CD4-positive, alpha-beta T cell treated with Interleukin-15 for 4 hours (primary cell): ENCODE measurements around the gene MELTF.
A peak's percentile ranks its signal among the peaks of the same experiment; 100 is the strongest.

Experiments
- DNase-seq: peaks from one replicate; pipeline ENCODE4 v3.0.0-alpha.2; 2020; ENCODE audit warnings: low spot score

The MELTF gene

DNA sequence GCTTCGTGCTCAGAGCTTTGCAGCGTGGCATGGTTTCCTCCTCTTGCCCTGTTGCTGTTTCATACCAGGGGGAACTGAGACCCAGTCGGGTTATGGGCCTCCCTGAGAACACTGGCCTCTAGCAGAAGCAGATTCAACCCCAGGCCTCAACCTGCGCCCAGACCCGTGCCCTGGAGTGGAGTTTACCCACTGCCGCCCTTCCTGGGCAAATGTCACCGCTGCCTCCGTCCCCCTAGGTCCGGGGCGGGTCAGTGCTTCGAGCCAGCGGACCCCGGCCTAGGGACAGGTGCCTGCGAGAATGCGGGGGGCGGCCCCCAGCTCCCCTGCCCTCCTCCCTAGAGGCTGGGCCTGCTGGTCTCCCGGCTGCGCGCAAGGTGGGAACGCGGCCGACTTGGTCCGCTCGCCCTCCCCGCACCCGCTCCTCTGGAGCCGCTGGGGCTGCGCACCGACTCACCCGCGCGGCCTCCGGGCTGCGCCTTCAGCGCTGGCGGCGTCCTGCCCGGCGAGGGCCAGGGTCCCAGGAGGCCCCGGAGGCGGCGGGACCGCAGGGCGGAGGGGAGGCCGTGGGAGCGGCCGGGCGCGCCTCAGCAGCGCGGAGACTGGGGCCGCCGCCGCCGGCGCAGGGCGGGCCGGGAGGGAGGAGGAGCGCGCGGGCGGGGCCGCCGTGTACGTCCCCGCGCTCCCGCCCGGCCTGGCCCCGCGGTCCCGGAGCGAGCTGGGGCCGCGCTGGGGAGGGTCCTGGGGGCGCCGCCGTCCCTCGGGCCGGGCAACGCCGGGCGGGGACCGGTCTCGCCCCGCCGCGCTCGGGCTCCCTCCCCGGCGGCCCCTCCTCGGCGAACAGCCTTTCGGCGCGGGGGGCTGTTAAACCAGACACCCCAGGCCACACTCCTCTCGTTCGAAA is 61.1 kb downstream of the MELTF start, which contains the start of gene PIGZ:
Gene PIGZ (minus strand): TSS at position 601 of the 901 bp plus-strand sequence. CDS start 16,802 bp downstream, outside the sequence.
- peak; percentile 13 for DNase-seq

- no peak for DNase-seq
Measured at GRCh38 chr3:196967412-196968232, 62.0 kb downstream of the MELTF start.

- DNase-seq = no peak
Measured at GRCh38 chr3:196966526-196967401, 62.9 kb downstream of the MELTF start.

GRCh38 chr3:196965804-196966173 is 63.8 kb downstream of the MELTF start:
- no peak for DNase-seq

- no peak for DNase-seq
Measured at GRCh38 chr3:196965112-196965803, 64.4 kb downstream of the MELTF start.

DNA sequence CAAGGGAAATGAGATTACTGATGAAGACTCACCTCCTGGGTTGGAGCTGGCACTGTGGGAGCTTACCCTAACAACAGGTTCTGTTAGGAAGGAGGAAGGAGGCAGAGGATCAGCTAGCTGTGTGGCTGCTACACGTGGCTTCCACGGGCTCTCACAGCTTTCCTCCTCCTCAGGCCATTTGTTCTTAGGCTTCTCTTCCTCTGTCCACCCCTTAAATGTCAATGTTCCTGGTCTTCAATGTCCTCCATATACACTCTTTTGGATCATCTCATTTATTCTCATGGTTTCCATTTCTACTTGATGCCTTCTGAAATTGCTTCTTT is 66.0 kb downstream of the MELTF start:
- no peak for DNase-seq

DNA sequence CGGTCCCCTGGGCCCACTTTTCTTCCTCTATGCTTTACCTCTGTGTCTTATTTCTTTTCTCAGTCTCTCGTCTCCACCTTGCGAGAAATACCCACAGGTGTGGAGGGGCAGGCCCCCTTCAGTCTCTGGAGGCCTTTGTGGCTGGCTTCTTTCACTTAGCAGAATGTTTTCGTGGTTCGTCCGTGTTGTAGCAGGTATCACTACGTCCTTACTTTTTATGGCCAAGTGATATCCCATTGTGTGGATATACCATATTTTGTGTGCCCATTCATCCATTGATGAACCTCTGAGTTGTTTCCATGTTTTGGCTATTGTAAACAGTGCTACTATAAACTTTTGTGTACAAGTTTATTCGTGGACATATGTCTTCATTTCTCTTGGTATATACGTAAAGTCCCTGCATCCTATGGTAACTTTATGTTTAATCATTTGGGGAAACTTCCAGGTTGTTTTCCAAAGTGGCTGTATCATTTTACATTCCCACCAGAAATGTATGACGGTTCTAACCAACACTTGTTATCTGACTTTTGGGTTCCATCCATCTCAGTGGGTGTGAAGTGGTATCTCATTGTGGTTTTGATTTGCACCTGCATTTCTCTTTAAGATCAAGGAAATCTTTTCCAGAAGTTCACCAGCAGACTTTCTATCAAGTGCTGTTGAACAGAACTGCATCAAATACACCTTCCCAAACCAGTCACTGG is 66.5 kb downstream of the MELTF start:
- DNase-seq = no peak

DNA sequence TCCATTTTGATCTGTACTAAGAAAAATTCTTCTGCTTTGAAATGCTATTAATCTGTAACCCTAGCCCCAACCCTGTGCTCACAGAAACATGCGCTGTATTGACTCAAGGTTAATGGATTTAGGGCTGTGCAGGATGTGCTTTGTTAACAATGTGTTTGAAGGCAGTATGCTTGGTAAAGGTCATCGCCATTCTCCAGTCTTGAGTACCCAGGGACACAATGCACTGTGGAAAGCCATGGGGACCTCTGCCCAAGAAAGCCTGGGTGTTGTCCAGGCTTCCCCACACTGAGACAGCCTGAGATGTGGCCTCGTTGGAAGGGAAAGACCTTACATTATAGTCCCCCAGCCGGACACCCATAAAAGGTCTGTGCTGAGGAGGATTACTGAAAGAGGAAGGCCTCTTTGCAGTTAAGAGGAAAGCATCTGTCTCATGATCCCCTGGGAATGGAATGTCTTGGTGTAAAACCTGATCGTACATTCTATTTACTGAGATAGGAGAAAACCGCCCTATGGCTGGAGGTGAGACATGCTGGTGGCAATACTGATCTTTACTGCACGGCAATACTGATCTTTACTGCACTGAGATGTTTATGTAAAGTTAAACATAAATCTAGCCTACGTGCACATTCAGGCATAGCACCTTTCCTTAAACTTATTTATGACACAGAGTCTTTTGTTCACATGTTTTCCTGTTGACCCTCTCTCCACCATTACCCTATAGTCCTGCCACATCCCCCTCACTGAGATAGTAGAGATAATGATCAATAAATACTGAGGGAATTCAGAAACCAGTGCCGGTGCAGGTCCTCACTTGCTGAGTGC is 67.3 kb downstream of the MELTF start:
- DNase-seq = no peak

DNA sequence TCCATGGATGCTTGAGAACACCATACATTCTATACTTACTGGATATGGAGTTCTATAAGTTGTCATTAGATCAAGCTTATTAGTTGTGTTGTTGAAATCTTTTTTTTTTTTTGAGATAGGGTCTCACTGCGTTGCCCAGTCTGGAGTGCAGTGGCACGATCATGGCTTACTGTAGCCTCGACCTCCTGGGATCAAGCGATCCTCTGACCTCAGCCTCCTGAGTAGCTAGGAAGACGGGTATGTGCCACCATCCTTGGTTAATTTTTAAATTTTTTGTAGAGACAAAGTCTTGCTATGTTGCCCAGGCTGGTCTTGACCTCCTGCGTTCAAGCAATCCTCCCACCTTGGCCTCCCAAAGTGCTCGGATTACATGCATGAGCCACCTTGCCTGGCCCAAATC is 74.8 kb downstream of the MELTF start:
- DNase-seq = no peak
